H1 (cell line): Measurements from ENCODE around the gene RTKN2. TPM values are rescaled to one million over a fixed set of nuclear protein-coding genes. Genes with fewer than 3 reads are reported as not detected.
A peak's percentile ranks its signal among the peaks of the same experiment; 100 is the strongest.

Source experiments
- CTCF ChIA-PET: fragments of 300-600 bp; sonication (Branson Sonifier 250); formaldehyde crosslinking; loops from one replicate; lab custom pipeline; 2021; ENCODE audit not compliant: partially characterized antibody; lab: Charles Lee
- POLR2A ChIA-PET: fragments of 300-600 bp; sonication (Branson Sonifier 250); formaldehyde crosslinking; loops from one replicate; lab custom pipeline; 2021; ENCODE audit warnings: inconsistent platforms; ENCODE audit not compliant: partially characterized antibody; lab: Charles Lee
- DNase-seq, 2 experiments: peaks; one replicate each; pipeline versions ENCODE4 v3.0.0 to v3.0.0-alpha.2; 2010 to 2022; ENCODE audit warnings: low spot score in 2 of 2, low read depth in 1 of 2, mixed read lengths in 1 of 2
- FAIRE-seq: peaks from 2 replicates; lab custom pipeline; 2011; peaks lifted over from hg19 to GRCh38; lab: Jason Lieb, UNC
- H2AFZ ChIP-seq: 2 replicates; pipeline ENCODE4 v1.8.1; 2012; ENCODE audit warnings: low read length, inconsistent platforms
- H2AK5ac ChIP-seq: 2 replicates; pipeline ENCODE4 v1.6.1; 2013; ENCODE audit warnings: low read depth, low read length
- H2BK120ac ChIP-seq: replicated peaks from 2 replicates; pipeline ENCODE3; 2013; ENCODE audit warnings: low read depth, low read length, inconsistent platforms
- H2BK12ac ChIP-seq: 2 replicates; pipeline ENCODE4 v1.6.1; 2013; ENCODE audit warnings: low read depth, low read length
- H2BK15ac ChIP-seq: 2 replicates; pipeline ENCODE4 v1.6.1; 2013; ENCODE audit warnings: low read length
- H2BK20ac ChIP-seq: 2 replicates; pipeline ENCODE4 v1.6.1; 2013; ENCODE audit warnings: low read length
- H2BK5ac ChIP-seq: 2 replicates; pipeline ENCODE4 v1.6.1; 2013; ENCODE audit warnings: low read depth, low read length
- H3K14ac ChIP-seq: 2 replicates; pipeline ENCODE4 v1.6.1; 2013; ENCODE audit warnings: inconsistent platforms; ENCODE audit not compliant: insufficient read length
- H3K18ac ChIP-seq: 2 replicates; pipeline ENCODE4 v1.6.1; 2013; ENCODE audit warnings: low read length; ENCODE audit errors: extremely low read depth
- H3K23ac ChIP-seq: 2 replicates; pipeline ENCODE4 v1.6.1; 2013; ENCODE audit warnings: inconsistent platforms; ENCODE audit not compliant: insufficient read length
- H3K23me2 ChIP-seq: 2 replicates; pipeline ENCODE4 v1.6.1; 2013; ENCODE audit warnings: low read depth, low read length
- H3K27ac ChIP-seq: 2 replicates; pipeline ENCODE4 v1.6.1; 2011; ENCODE audit warnings: low read depth, low read length, inconsistent platforms
- H3K27me3 ChIP-seq, 4 experiments: replicated peaks in 1 of 4; 1 replicate in 1 of 4; 2 replicates in 3 of 4; pipeline versions ENCODE4 v1.6.1 to v1.8.1; 2011 to 2013; ENCODE audit warnings: low read length in 3 of 4, mild to moderate bottlenecking in 3 of 4, inconsistent platforms in 2 of 4, mixed read lengths in 2 of 4, moderate library complexity in 1 of 4; ENCODE audit not compliant: control insufficient read depth in 3 of 4, insufficient read depth in 3 of 4; ENCODE audit errors: extremely low read depth in 1 of 4
- H3K36me3 ChIP-seq, 4 experiments: 2 replicates each; pipeline versions ENCODE4 v1.6.1 to v1.8.1; 2011 to 2013; ENCODE audit warnings: mild to moderate bottlenecking in 4 of 4, low read length in 3 of 4, moderate library complexity in 2 of 4, control low read depth in 1 of 4, inconsistent platforms in 1 of 4; ENCODE audit not compliant: insufficient read depth in 4 of 4, control insufficient read depth in 2 of 4
- H3K4ac ChIP-seq: replicated peaks from 2 replicates; pipeline ENCODE3; 2013; ENCODE audit warnings: low read length, low read depth, mixed read lengths, inconsistent platforms; ENCODE audit not compliant: insufficient read length
- H3K4me1 ChIP-seq, 4 experiments: replicated peaks in 1 of 4; 1 replicate in 1 of 4; 2 replicates in 3 of 4; pipeline versions ENCODE4 v1.6.1 to v1.8.1; 2011 to 2013; ENCODE audit warnings: low read length in 3 of 4, inconsistent platforms in 2 of 4, mixed read lengths in 1 of 4; ENCODE audit not compliant: insufficient read depth in 4 of 4, control insufficient read depth in 3 of 4
- H3K4me2 ChIP-seq, 2 experiments: 2 replicates each; pipeline versions ENCODE4 v1.6.1 to v1.8.1; 2011 to 2013; ENCODE audit warnings: low read depth in 2 of 2, low read length in 2 of 2, control low read depth in 1 of 2, inconsistent platforms in 1 of 2, mild to moderate bottlenecking in 1 of 2; ENCODE audit not compliant: insufficient read depth in 1 of 2
- H3K4me3 ChIP-seq, 4 experiments: fragments of 200-600, 300-600 bp in 1 of 4; sonication (generic), shearing (Covaris generic), sonication (Bioruptor Twin) in 1 of 4; 2 replicates each; pipeline versions ENCODE4 v1.5.1 to v1.8.1; 2011 to 2016; ENCODE audit warnings: low read length in 4 of 4, low read depth in 3 of 4, control low read depth in 2 of 4, inconsistent platforms in 2 of 4, mild to moderate bottlenecking in 2 of 4, mixed read lengths in 1 of 4, moderate library complexity in 1 of 4; ENCODE audit not compliant: insufficient read depth in 2 of 4; ENCODE audit errors: extremely low read depth in 1 of 4
- H3K56ac ChIP-seq: replicated peaks from 2 replicates; pipeline ENCODE3; 2013; ENCODE audit warnings: low read depth, mild to moderate bottlenecking, mixed read lengths, low read length, inconsistent platforms; ENCODE audit not compliant: insufficient read length
- H3K79me1 ChIP-seq: 2 replicates; pipeline ENCODE4 v1.6.1; 2013; ENCODE audit warnings: low read depth, low read length, control low read depth
- H3K79me2 ChIP-seq, 2 experiments: 2 replicates each; pipeline versions ENCODE4 v1.6.1 to v1.8.1; 2012 to 2013; ENCODE audit warnings: low read length in 2 of 2, mild to moderate bottlenecking in 2 of 2, inconsistent platforms in 1 of 2; ENCODE audit not compliant: insufficient read depth in 2 of 2, control insufficient read depth in 1 of 2
- H3K9ac ChIP-seq, 4 experiments: replicated peaks in 1 of 4; 1 replicate in 1 of 4; 2 replicates in 3 of 4; pipeline versions ENCODE4 v1.6.1 to v1.8.1; 2011 to 2013; ENCODE audit warnings: low read depth in 3 of 4, low read length in 3 of 4, control low read depth in 2 of 4, mild to moderate bottlenecking in 2 of 4, moderate library complexity in 2 of 4, inconsistent platforms in 1 of 4; ENCODE audit errors: extremely low read depth in 1 of 4
- H3K9me3 ChIP-seq, 2 experiments: 2 replicates each; pipeline versions ENCODE4 v1.6.1 to v1.8.1; 2012 to 2013; ENCODE audit warnings: mild to moderate bottlenecking in 2 of 2, moderate library complexity in 2 of 2, control low read depth in 1 of 2, inconsistent platforms in 1 of 2, low read depth in 1 of 2, low read length in 1 of 2, mixed read lengths in 1 of 2; ENCODE audit not compliant: insufficient read depth in 2 of 2
- H4K20me1 ChIP-seq, 2 experiments: replicated peaks in 1 of 2; 2 replicates each; pipeline versions ENCODE3 to v1.8.1; 2011 to 2013; ENCODE audit warnings: inconsistent platforms in 2 of 2, low read length in 2 of 2, mild to moderate bottlenecking in 1 of 2; ENCODE audit not compliant: insufficient read depth in 2 of 2, control insufficient read depth in 1 of 2
- H4K5ac ChIP-seq: 2 replicates; pipeline ENCODE4 v1.6.1; 2013; ENCODE audit warnings: low read length, low read depth, mixed read lengths, inconsistent platforms; ENCODE audit not compliant: insufficient read length
- H4K8ac ChIP-seq: 2 replicates; pipeline ENCODE4 v1.8.0; 2013; ENCODE audit warnings: mild to moderate bottlenecking, moderate library complexity, low read length, inconsistent platforms; ENCODE audit not compliant: insufficient read depth; ENCODE audit errors: extremely low read depth
- H4K91ac ChIP-seq: replicated peaks from 2 replicates; pipeline ENCODE3; 2013; ENCODE audit warnings: low read length, mixed read lengths, inconsistent platforms; ENCODE audit not compliant: insufficient read length
- BACH1 ChIP-seq: IDR thresholded peaks from 2 replicates; pipeline ENCODE4 v1.6.1; 2012; ENCODE audit warnings: low read length, improper control_type of control experiment
- CHD1 ChIP-seq: IDR thresholded peaks from 2 replicates; pipeline ENCODE4 v1.6.1; 2012; ENCODE audit warnings: low read depth, low read length, improper control_type of control experiment
- WGBS, 2 experiments: shearing (Covaris generic) in 1 of 2; methylation state at CpG; one replicate each; pipeline versions ENCODE4 v1.1.6 to v1.1.7; 2013 to 2015; ENCODE audit warnings: low lambda C conversion rate in 2 of 2, mixed read lengths in 2 of 2, inconsistent platforms in 1 of 2, low coverage in 1 of 2, missing lambda C conversion rate in 1 of 2; ENCODE audit not compliant: insufficient replicate concordance in 2 of 2, insufficient coverage in 1 of 2, insufficient read length in 1 of 2; ENCODE audit errors: extremely low coverage in 1 of 2, missing lambda C conversion rate in 1 of 2; 5-methylcytosine and 5-hydroxymethylcytosine counted together
- polyA plus RNA-seq, 7 experiments: library from polyadenylated mRNA; depleted of rRNA in 3 of 7; stranded (reverse) in 5 of 7; unstranded in 2 of 7; fragments of >200 nt in 5 of 7; fragments of 200-250 nt in 2 of 7; gene quantifications; 1 replicate in 5 of 7; 2 replicates in 1 of 7; 4 replicates in 1 of 7; pipeline versions ENCODE4 v1.2.1 to v1.2.3, GENCODE V29; 2011 to 2013; ENCODE audit warnings: missing spikeins in 2 of 7, mixed read lengths in 2 of 7
- total RNA-seq: library from RNA; stranded (reverse); fragmentation: NEBNext Ultra II Directional; extraction: Animal tissue kit (Norgen Biotek cat#: 25700); gene quantifications from 2 replicates; pipeline ENCODE4 v1.2.1, GENCODE V29; 2021

Gene RTKN2
- total and polyA plus RNA-seq, 2 of the 8 experiments (the other 6 are each of a cell fraction or from before 2014, with no cell fraction given): 5.1 to 24.6 TPM

GRCh38 chr10:62307635-62308034 lies 39.0 kb upstream of the RTKN2 start:
- no peak for FAIRE-seq
- Histone ChIP-seq H3K79me2 (no peaks in the 10 kb centered on the region), H4K5ac (no peak overlapping the region), H2BK12ac (peak overlapping the region; percentile 21; the same call in 1 of the 2 replicates), H2BK5ac (no peak overlapping the region), H2AK5ac (no peak overlapping the region), H3K9me3 (no peaks in the 10 kb centered on the region), H2AFZ (no peak overlapping the region), H3K4me2 (no peak overlapping the region), H2BK15ac (no peak overlapping the region), H3K23ac (no peak overlapping the region), H4K91ac (no peak overlapping the region), H3K36me3 (no peaks in the 10 kb centered on the region), H3K27ac (no peak overlapping the region), H3K18ac (no peak overlapping the region), H3K14ac (no peak overlapping the region), H3K4ac (no peak overlapping the region), H3K4me3 (no peak overlapping the region), H3K9ac (no peak overlapping the region), H2BK20ac (no peak overlapping the region), H3K79me1 (no peaks in the 10 kb centered on the region), H2BK120ac (no peak overlapping the region), H3K27me3 (no peaks in the 10 kb centered on the region), H3K23me2 (no peaks in the 10 kb centered on the region), H4K8ac (no peak overlapping the region), H3K4me1 (peaks cover 0 to 3% (median 0%) of the 10 kb centered on the region in 4 experiments; a peak in 2 of 7 replicates), H3K56ac (no peak overlapping the region), H4K20me1 (no peaks in the 10 kb centered on the region)
- TF ChIP-seq CHD1 (no peak), BACH1 (no peak)
- ChIA-PET POLR2A (no interaction called here), CTCF (interaction anchor here (0.6 to 1.3 kb wide), 3 partner anchors 69 to 130 kb away, joined by 3 read pairs; no protein-coding TSS in a partner anchor)
- DNase-seq: no peak
- 50% methylated on average over 4 of the region's 4 CpGs; no CpG with 5 or more reads in 1 of the 2 experiments for WGBS, 2 experiments
